ENCODE data around the gene MRPS27. TPM values are rescaled to one million over a fixed set of nuclear protein-coding genes. Genes with fewer than 3 reads are reported as not detected.

MRPS27 gene
- total and polyA plus RNA-seq, 2 of the 4 experiments (the other 2 are of a cell fraction), result 46.9 to 90.5 TPM

- H2BK20ac ChIP-seq (ENCODE audit: low read depth, low read length), result no peak overlapping the region
- no peak overlapping the region for H2BK120ac ChIP-seq (ENCODE audit: low read depth, low read length)
- WGBS, 2 experiments (ENCODE audit: extremely low coverage in 2 of 2, insufficient read length in 1 of 2), result no CpG with 5 or more reads among the region's 2 CpGs
- ATAC-seq (ENCODE audit: low read depth) (no peak), DNase-seq (no peak)
- H3K36me3 ChIP-seq (ENCODE audit: control insufficient read depth, insufficient read depth, low read length), result peaks cover 47% of the 10 kb centered on the region
- H2BK5ac ChIP-seq (ENCODE audit: low read depth, low read length, poor library complexity, severe bottlenecking), result no peak overlapping the region
- H3K56ac ChIP-seq (ENCODE audit: extremely low read depth, insufficient read depth, low read length), result no peak overlapping the region
- ChIA-PET CTCF (no interaction called here), POLR2A (ENCODE audit: unreplicated experiment) (no interaction called here)
- H4K91ac ChIP-seq (ENCODE audit: insufficient read depth, low read depth, low read length), result no peak overlapping the region
- H3K9me3 ChIP-seq (ENCODE audit: control insufficient read depth, insufficient read depth, low read length), result no peaks in the 10 kb centered on the region
- peaks cover 57 to 88% of the 10 kb centered on the region in 2 experiments for H3K79me1 ChIP-seq (ENCODE audit: low read depth in 1 of 2, low read length in 2 of 2)
- no peak overlapping the region for H3K23ac ChIP-seq (ENCODE audit: low read depth, low read length)
- TF ChIP-seq CTCF (conservative IDR thresholded peaks at IDR 0.05; ENCODE audit: low read depth, low read length) (no peak), FOS (IDR thresholded peaks at IDR 0.05; ENCODE audit: low read depth, low read length) (no peak), SMC3 (IDR thresholded peaks at IDR 0.05; ENCODE audit: low read depth, low read length) (no peak), POLR2A (IDR thresholded peaks at IDR 0.05; ENCODE audit: low read depth, low read length) (no peak), RAD21 (IDR thresholded peaks at IDR 0.05; ENCODE audit: low read length) (no peak), MAZ (IDR thresholded peaks at IDR 0.05; ENCODE audit: borderline replicate concordance, low read depth, low read length) (no peak), CHD1 (IDR thresholded peaks at IDR 0.05; ENCODE audit: low read depth, low read length) (no peak), RFX5 (IDR thresholded peaks at IDR 0.05; ENCODE audit: low read depth, low read length) (no peak)
- no peak overlapping the region for H3K4me3 ChIP-seq (ENCODE audit: insufficient read depth, low read depth, low read length)
- no peak overlapping the region for H3K27ac ChIP-seq (ENCODE audit: insufficient read depth, low read length)
- peaks cover 21% of the 10 kb centered on the region for H3K9me1 ChIP-seq (ENCODE audit: insufficient read depth, low read length)
- no peak overlapping the region for H2AFZ ChIP-seq (replicated peaks; ENCODE audit: low read length, poor library complexity)
- no peak overlapping the region for H4K8ac ChIP-seq (ENCODE audit: low read depth in 2 of 2, low read length in 2 of 2)
- H3K18ac ChIP-seq (ENCODE audit: low read depth, low read length), result no peak overlapping the region
- no peak overlapping the region for H2AK9ac ChIP-seq (replicated peaks; ENCODE audit: low read depth, low read length, poor library complexity)
- no peak overlapping the region for H3K4me2 ChIP-seq (ENCODE audit: low read depth, low read length)
- no peak overlapping the region for H3K14ac ChIP-seq (replicated peaks; ENCODE audit: low read depth, low read length)
- no peak overlapping the region for H2AK5ac ChIP-seq (ENCODE audit: low read depth, low read length)
- dilution Hi-C loops (cut with HindIII; ENCODE audit: low sequenced_read_pairs, unreplicated experiment) (no loop called here), in situ Hi-C loops (cut with MboI; ENCODE audit: low sequenced_read_pairs) (no loop called here), intact Hi-C loops (cut with micrococcal nuclease) (no loop called here)
- no peak overlapping the region for H3K9ac ChIP-seq (ENCODE audit: low read depth, low read length)
- H4K5ac ChIP-seq (ENCODE audit: low read depth, low read length), result no peak overlapping the region
- H3K4ac ChIP-seq (ENCODE audit: low read depth, low read length), result no peak overlapping the region
- no peaks in the 10 kb centered on the region for H3K27me3 ChIP-seq (ENCODE audit: control insufficient read depth, insufficient read depth, low read length)
- H3K4me1 ChIP-seq (ENCODE audit: control insufficient read depth, insufficient read depth, low read length), result peaks cover 6% of the 10 kb centered on the region
- no peak overlapping the region for H2BK15ac ChIP-seq (ENCODE audit: low read depth, low read length)
- BruUV-seq (replicated peaks), result no TSS peak
- 0 out of 2 replicates have a peak, but pooled peaks cover 4% of the 10 kb centered on the region for H4K20me1 ChIP-seq (ENCODE audit: insufficient read depth, low read length)
These were observed 131.9 kb downstream of the MRPS27 start for GRCh38 chr5:72188166-72188565.
